ENCODE results near the gene TPPP3. TPM values are rescaled to one million over a fixed set of nuclear protein-coding genes. Genes with fewer than 3 reads are reported as not detected.
A peak's percentile ranks its signal among the peaks of the same experiment; 100 is the strongest.

The TPPP3 gene
- 3.7 TPM for total RNA-seq

DNA sequence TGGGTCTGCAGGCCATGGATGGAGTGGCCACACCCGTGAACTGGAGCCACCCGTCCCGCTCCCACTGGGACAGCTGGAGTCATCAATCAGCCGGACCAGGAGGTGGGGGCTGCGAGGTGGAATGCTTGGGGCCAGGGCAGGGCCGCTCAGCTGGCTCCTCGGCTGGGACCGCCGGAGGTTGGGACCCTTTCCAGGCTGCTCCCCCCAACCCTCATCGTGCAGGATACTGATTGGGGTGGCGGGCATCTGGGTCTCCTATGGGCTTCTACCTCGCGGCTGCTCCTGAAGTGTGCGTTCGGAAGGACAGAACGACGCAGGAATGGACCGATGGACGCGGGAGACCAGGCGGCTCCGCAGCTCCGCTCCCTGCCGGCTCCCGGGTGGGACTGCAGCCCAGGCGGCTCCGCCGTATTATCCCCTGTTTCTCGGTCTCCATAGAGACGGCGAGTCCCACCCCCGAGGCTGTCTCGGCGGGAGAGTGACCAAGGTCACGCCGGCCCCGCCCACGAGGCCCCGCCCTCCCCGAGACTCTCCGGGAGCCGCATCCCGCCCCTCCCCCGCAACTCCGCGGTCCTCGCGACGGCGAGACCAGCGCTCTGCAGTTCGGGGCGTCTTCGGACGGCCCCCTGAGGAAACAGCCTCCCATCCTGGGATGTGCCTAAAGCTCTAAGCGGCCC is at the start of gene TPPP3:
TPPP3 (minus strand) TSS at position 388 of the 677 bp plus-strand sequence. CDS start 2,387 bp downstream, outside the sequence.
- ATAC-seq, result peak; percentile 26

DNA sequence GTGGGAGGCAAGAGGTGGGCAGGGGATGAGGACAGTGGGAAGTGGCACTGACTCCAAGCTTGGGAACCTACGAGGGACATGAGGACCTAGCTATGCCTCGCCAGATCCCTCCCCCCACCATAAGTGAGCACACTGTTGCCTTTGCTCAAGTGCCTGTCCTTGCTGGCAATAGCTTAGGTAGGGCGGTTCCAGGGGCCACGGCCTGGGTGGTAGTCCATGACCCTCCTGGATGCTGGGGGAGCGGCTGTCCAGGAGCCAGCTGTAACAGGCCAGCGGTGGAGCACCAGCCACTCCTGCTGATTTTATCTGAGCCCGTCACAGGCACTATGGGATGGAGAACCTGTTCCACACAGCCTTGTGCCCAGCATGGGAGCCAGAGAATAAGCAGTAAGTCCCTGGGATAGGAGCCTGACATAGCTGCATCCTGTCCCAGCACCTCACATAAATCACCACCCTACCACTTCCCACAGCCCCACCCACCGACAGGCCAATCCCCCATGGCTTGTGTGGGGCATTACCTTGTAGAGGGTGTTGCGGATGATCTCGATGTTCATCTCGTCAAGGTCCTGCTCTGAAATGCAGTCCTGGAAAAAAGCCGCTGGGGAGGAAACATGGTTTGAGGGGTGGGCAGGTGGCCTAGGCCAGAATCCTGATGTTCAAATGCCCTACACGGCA is 49.4 kb upstream of the TPPP3 start:
- ATAC-seq, result no peak

GRCh38 chr16:67441907-67442306 is 48.6 kb upstream of the TPPP3 start:
- ATAC-seq, result no peak

- peak; percentile 87 for ATAC-seq
Observed at GRCh38 chr16:67441271-67441753, 48.0 kb upstream of the TPPP3 start.

GRCh38 chr16:67438824-67439393 is 45.6 kb upstream of the TPPP3 start:
- peak; percentile 14 for ATAC-seq

DNA sequence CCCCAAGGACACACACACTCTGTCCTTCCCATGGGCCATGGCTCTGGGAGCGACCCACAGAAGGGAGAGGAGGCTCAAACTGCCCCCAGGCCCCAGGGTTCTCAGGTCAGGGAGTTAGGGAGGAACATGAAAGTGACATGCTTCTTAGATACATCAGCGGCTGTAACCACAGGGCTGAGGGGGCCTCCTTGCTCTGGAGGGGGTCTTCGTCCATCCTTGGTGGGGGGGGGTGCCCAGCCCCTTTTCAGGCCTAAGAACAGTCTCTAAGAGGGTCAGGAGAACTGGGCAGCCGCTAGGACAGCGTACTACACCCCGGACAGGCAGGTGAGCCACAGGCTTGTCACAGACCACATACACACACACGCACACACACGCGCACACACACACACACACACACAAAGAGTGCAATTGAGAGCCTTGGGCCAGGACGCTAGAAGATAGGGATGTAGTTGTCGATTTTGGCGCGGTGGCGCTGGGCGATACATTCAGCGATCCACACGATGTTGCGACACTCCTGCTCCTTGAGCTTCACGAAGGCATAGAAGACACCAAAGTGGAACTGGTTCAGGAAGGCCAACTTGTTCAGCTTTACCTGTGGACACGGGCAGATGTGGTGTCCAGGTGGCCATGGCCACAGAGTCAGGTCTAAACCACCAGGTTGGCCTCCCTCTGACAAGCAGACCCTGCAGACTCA is 44.9 kb upstream of the TPPP3 start:
- ATAC-seq, result no peak

DNA sequence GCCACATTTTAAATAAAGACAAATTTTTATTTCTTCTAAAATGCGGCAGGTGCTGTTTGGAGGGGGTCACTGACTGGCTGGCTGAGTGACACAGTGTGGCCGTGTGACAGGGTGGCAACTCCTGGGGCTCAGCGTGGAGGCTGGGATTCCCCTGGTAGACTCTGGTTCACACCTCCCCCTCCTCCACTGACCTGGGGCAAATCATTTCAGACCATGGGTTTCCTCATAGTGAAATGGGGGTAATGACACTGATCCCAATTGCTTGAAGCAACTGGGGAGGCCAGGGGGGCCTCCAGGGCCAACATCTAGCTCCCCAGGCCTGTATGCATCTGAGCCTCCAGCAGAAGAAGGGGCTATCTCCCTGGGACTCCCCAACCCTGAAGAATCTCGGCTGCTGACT is 44.2 kb upstream of the TPPP3 start:
- no peak for ATAC-seq

- no peak for ATAC-seq
Observed at GRCh38 chr16:67436640-67437193, 43.4 kb upstream of the TPPP3 start.

DNA sequence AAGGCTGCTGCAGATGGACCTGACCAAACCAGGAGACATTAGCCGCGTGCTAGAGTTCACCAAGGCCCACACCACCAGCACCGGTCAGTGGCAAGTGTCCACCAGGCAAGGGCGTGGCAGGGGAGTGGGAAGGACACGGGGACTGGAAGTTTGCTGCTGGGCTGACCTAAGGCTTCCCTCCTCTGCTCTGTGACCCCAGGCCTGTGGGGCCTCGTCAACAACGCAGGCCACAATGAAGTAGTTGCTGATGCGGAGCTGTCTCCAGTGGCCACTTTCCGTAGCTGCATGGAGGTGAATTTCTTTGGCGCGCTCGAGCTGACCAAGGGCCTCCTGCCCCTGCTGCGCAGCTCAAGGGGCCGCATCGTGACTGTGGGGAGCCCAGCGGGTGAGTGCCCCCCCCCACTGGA is 42.5 kb upstream of the TPPP3 start:
- no peak for ATAC-seq

DNA sequence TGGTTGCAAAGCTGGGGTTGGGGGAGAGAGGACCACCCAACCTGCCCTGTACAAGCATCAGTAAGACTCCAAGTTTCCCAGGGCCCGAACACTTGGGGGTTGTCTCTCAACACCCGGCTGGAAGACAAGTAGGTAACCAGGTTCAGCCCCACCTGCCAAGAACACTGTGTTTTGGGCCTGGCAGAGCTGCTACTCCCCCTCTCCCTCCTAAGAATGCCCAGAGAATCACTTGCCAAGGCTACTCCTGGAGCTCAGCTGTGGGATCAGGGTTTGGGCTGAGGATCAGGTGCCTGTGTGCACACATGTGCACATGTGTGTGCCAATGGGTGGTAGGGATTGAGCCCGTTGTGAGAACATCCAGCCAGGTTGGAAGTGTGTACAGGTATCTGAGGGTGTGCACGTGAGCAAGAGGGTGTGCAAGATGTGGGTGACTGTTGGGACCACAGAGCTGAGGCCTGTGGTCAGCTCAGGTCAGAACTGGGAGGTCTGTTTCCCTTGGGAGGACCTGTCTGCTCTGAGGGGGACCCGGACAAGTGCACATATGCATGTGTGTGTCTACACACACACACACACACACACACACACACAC is 39.9 kb upstream of the TPPP3 start:
- ATAC-seq, result no peak

GRCh38 chr16:67432506-67432890 is 39.2 kb upstream of the TPPP3 start:
- no peak for ATAC-seq

DNA sequence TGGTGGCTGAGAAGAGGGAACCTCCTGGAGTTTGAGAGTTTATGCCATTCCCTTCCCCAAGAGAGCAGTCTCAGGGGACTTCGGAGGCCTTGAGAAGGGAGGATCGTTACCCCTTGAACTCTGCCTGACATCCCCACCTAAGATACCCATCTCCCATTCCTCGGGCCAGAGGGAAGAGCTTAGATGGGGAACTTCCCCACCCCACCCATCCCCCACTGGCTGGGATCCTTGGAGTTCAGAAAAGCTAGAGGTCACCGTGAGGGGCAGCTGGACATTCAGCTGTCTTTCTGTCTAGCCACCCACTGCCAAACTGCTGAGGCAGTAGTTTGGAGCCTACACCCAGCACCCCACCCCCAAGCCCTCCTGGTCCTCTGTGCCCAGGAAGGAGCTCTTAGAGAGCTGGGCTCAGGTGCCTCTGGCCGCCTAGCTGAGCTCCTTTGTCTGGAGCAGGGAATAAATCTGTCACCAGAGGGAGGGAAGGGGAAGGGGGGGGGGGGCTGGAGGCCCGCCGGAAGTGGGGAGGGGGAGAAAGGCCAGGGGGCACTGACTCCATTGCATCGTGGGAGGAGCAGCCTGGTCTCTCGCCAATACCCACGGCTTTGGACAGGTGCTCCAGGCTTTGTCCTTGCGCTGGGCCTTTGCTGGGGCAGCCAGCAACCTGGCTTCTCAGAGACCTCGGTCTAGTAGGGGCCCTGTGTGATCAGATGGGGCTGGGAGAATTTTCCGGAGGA is 38.6 kb upstream of the TPPP3 start:
- no peak for ATAC-seq

DNA sequence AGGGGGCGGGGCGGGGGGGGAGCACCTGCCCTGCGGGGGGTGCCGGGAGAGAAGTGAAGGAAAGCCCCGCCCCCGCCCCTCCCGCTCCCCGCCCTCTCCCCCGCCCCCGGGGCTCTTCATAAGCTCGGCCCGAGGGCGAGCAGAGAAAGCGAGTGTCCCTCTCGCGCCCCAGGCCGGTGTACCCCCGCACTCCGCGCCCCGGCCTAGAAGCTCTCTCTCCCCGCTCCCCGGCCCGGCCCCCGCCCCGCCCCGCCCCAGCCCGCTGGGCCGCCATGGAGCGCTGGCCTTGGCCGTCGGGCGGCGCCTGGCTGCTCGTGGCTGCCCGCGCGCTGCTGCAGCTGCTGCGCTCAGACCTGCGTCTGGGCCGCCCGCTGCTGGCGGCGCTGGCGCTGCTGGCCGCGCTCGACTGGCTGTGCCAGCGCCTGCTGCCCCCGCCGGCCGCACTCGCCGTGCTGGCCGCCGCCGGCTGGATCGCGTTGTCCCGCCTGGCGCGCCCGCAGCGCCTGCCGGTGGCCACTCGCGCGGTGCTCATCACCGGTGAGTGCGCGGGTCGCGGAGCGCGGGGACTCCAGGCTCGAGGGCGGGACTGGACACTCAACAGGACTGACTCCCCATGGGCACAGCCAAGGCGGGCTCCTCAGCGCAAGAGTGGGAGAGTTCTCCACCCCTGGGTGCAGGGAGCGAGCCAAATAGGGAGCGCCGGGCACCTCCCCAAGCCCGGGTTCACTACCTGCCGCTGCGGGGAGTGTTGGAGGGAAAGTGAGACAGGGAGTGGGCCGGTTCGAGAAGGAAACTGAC is 37.9 kb upstream of the TPPP3 start, which contains the start of gene HSD11B2:
HSD11B2 (plus strand) TSS at position 145 of the 798 bp plus-strand sequence; CDS start at position 273, 128 bp downstream.
- peak; percentile 55 for ATAC-seq

- ATAC-seq, result peak; percentile 59
Observed at GRCh38 chr16:67430504-67430976, 37.2 kb upstream of the TPPP3 start.

DNA sequence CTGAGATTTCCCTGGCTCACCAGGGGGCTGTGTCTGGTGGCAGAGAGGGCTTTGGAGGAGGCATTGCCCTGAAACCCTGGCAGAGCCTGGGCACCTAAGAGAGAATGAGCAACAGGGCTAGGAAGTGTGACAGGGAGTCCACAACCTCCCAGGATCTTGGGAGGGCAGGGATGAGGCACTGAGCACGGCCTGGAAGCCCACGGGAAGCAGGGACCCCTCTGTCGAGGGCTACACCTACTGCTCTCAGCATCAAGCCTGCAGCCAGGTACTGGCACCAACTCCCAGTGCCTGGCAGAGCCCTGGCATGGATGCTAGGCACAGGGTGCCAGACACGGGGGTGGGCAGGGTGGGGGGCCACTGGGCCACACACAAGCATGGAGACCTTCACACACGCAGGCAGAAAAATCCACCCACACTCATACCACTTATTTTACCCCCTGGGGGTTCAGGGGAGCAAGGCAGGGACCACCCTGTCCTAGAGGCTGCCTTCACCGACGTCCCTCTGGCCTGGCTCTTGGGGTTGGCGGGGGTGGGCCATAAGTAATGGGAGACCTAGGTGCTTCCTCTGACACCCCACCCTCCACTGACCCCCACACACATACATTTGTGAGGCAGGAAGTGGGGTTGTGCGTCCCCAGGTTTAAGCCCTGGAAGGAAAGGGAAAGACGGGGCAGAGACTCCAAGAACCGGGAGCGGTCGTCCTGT is 36.7 kb upstream of the TPPP3 start:
- ATAC-seq, result no peak

DNA sequence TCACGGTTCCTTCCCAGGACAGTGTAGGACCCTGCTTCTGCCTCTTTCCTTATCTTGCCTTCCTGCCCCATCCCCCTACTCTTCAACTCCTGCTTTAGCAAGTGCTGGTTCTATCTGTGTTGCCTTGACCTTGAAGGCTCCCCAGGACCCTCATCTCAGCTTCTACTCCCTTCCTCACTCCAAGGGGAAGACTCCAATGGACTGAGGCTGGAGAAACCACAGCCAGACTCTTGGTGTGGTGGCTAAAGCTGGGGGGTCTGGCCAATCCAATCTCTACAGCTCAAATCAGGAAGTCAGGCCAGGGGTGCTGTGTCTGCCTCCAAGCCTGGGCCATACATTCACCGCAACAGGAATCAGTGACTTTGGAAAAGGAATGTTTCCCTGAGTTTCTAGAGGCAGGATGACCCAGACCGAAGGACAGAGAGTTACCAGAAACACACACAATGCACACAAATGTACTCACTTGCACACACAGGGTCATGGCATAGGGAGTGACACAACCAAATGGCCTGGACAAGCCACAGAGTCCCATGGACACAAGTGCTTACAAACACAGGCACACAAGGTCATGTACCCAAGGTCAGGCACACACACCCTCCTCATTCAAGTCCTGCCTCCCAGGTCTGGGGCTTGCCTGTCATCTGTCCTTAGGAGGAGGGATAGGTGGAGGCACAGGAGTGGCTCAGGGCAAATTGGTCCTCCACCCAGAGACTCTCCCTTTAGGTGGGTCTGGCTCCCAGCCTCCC is 35.9 kb upstream of the TPPP3 start:
- ATAC-seq, result peak; percentile 18

DNA sequence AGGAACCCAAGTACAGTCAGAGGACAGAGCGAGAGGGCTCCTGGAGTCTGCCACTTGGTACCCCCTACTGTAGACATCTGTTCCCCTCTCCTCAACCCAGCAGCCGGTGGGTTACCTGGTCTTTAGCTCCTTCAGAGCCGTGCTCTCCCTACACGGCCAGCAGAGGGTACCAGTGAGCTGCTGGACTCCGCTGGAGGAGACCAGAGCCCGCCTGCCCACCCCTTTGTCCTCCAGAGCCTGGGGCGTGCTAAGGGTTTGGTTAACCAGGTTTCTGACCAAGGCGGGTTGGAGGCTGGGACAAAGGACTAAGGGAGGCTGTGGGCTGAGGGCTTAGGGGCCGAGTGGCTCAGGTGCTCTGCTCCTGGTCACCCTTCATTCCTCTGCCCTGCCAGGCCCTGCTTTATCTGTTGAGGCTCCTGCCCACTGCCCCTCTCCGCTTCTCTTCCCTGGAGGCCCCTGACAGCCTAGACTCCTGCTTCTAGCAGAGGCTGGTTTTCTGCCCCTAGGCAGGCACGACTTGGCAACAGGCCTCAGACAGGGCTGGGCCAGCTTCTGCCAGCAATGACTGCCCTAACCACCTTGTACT is 34.9 kb upstream of the TPPP3 start:
- peak; percentile 55 for ATAC-seq

GRCh38 chr16:67426950-67427349 is 33.7 kb upstream of the TPPP3 start:
- ATAC-seq, result no peak

GRCh38 chr16:67426022-67426421 is 32.7 kb upstream of the TPPP3 start:
- no peak for ATAC-seq
